Measurements from ENCODE around the gene UPP2. TPM values are rescaled to one million over a fixed set of nuclear protein-coding genes. Genes with fewer than 3 reads are reported as not detected.

The UPP2 gene
- total RNA-seq, 2 donors from 2014 or later = not detected

DNA sequence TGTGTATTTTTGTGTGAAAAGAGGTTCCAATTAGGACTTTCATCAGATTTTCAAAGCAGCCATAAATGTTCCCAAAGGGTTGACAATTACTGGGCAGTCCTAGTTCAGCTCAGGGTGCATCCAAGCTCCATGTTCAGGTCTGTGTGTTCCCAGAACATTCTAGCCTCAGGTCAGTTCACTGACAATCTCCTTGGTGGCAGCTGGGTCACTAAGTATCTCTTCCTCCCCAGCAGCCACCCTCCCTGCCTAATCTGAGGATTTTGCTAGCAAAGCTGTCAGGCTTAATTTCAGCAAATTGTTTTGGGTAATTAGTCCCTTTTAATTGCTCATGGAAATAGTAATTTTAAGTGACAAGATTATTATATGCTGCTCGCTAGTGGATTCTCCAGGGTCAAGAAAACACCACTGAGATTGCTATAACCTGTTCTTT lies 29.8 kb downstream of the UPP2 start:
- intact Hi-C loops (cut with DNase I, micrococcal nuclease) = no loop called here
- ATAC-seq (peak; percentile 30), DNase-seq (no peak)

GRCh38 chr2:158131919-158132566 lies 30.4 kb downstream of the UPP2 start:
- DNase-seq (peak in 1 of 2 donors; percentile 27), ATAC-seq (peak; percentile 59)

GRCh38 chr2:158134055-158134454 lies 32.4 kb downstream of the UPP2 start:
- ATAC-seq = no peak
- no peak for DNase-seq
- intact Hi-C loops (cut with DNase I, micrococcal nuclease) = no loop called here

More at GRCh38 chr2:158131919-158132566, 30.4 kb downstream of the UPP2 start:
- intact Hi-C loops (cut with DNase I, micrococcal nuclease) = no loop called here

DNA sequence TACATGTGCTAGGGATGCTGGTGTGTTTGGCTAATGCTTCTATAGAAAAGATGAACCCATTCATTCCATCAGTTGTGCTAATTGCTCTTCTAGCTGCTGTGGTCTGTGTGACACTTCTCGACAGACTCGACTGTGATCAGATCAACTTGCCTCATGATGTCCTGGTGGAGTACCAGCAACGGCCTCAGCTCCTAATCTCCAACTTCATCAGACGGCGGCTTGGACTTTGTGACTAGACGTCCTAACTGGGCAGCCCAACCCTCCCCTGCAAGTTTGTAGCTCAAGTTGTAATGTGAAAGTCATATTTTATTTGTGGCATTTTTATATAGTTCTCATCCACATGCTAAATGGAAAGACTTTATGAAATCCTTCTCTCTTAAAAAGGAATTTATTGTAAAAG lies 33.0 kb downstream of the UPP2 start:
- ATAC-seq (peak; percentile 70), DNase-seq (peak; percentile 72 to 86)
- intact Hi-C loops (cut with DNase I, micrococcal nuclease) = no loop called here

GRCh38 chr2:158135096-158135495 lies 33.4 kb downstream of the UPP2 start:
- no peak for ATAC-seq
- intact Hi-C loops (cut with DNase I, micrococcal nuclease) = no loop called here
- DNase-seq = no peak

- no peak for DNase-seq
- intact Hi-C loops (cut with DNase I, micrococcal nuclease) = no loop called here
- ATAC-seq = no peak
Observed at GRCh38 chr2:158138255-158138654, 36.6 kb downstream of the UPP2 start.

DNA sequence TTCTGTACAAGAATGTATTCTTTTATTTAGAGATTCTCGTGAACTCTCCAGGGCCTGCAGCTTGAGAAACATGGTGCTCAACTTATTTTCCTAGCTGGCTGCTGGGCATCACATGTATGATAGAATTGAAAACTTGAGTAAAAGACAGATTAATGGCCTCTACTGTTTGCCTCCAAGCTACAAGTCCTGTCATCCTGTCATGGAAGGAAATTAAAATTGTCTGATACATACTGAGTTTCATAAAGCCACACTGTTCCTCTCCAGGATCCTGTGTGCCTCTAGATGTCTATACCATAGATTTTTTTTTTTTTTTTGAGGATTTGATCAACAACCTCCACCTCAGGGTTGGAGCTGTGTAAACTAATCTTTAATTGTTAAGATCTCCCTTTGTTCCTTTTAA lies 38.5 kb downstream of the UPP2 start:
- no peak for ATAC-seq
- intact Hi-C loops (cut with DNase I, micrococcal nuclease) = no loop called here
- DNase-seq = no peak

DNA sequence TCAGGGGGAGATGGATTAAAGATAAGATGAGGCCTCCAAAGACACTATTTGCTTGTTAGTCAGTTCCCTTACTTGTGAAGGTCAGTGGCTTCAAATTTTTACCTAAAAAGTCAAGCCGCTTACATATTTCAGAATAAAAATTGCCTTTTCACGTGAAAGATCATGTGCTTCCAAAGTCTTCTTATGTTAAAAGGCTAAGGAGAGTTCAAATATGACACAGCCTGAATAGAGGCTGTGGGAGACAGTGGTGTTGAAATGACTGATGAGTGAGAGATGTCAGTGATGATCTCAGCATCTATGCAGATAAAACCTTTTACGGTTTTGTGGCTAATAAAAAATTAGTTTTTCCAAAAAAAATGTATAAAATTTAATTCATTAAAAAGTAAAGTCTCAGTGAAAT lies 40.5 kb downstream of the UPP2 start:
- intact Hi-C loops (cut with DNase I, micrococcal nuclease) = no loop called here
- no peak for ATAC-seq
- no peak for DNase-seq

GRCh38 chr2:158142568-158143332 lies 41.1 kb downstream of the UPP2 start:
- no peak for DNase-seq
- intact Hi-C loops (cut with DNase I, micrococcal nuclease) = no loop called here

DNA sequence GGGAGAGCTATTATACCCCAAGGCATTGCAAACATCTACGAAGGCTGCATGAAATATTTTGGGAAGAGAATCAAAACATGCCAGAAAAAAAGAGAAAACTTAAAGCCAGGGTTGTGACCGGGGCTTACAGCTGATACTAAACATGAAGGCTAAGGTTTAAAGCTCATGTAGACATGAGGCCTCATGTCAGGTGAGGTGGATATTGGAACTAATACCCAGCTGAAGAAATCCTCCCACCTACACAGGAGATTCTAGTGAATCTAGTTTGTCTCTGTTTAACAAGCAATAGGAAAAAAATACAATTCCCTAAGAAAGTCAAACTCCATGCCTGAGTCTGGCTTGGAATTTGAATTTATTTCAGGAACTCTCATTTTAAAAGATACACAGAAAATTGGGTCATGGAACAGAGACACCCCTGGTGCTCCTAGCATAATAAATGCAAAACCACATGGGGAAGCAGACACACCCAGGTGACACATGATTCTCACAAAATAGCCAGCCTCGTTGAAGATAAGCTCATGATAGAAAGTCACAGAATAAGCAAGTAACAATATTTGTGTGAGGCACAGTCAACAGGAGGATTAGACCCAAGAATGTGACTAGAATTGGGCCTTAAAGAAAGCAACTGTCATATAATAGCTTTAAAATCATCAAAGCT lies 42.2 kb downstream of the UPP2 start:
- DNase-seq (no peak), ATAC-seq (no peak)
- intact Hi-C loops (cut with DNase I, micrococcal nuclease) = no loop called here

More at GRCh38 chr2:158142568-158143332, 41.1 kb downstream of the UPP2 start:
- ATAC-seq = no peak

DNA sequence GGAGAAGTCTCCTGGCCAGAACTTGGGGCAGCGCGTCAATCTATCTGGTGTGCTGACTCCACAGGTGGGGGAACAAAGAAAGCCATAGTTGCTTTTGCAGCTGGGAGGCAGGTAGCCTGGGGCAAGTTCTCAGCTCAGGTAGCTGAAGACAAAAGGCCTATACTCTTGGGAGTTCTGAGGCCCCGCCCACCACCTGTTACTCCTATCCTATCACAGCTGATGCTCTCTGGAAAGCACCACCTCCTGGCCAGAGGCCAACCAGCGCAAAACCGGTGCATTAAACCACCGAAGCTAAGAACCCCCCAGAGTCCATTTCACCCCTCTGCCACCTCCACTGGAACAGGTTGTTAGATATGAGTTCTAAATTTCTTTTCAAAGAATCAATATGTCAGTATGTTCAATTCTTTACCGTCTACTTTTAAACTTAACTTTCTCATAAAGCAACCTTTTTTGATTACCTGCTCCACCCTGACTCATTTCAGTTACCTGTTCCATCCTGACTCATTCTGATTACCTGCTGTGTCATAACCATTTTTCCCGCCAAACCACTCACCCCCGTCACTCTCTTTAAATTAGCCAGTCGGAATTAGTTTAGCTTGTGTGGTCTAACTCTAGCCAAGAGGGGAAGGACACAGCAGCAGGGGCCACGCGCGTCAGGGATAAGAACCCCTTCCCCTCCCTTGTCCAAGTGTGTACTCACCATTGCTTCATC lies 43.4 kb downstream of the UPP2 start:
- DNase-seq (no peak), ATAC-seq (no peak)
- intact Hi-C loops (cut with DNase I, micrococcal nuclease) = no loop called here

GRCh38 chr2:158153270-158154015 lies 51.8 kb downstream of the UPP2 start:
- intact Hi-C loops (cut with DNase I, micrococcal nuclease) = no loop called here
- ATAC-seq (no peak), DNase-seq (no peak)

DNA sequence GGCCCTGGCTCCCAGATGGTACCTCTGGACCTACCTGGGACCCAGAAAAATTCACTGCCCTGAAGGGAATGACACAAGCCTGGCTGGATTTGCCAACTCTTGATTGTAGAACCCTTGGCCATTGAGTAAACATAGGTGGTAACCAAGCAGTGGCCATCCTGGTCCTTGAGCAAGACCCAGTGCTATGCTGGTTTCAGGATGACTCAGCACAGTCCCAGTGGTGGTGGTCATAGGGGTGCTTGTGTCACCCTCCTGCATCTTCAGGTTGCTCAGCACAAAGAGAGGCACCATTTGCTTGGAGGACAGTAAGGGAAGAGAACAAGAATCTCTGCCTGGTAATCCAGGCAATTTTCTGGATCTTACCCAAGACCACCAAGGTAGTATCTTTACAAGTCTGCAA lies 52.9 kb downstream of the UPP2 start:
- DNase-seq (no peak), ATAC-seq (no peak)
- intact Hi-C loops (cut with DNase I, micrococcal nuclease) = no loop called here

DNA sequence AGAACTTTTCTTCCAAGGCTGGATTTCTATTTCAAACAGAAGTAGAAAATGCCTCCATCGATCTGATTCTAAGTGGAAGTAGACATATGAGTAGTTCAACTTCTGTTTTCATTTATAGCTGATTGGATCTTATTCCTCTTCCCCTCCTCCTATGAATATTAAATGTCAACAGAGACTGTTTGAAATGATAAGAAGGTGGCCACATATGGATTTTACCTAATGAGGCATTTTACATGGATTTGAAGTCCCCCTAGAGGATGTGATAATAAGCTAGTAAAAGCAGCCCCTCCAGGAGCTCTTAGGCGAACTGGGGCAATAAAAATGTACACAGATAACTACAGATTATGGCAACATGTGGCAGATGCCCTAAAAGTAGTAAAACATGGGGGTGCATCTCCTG lies 71.0 kb downstream of the UPP2 start:
- DNase-seq (no peak), ATAC-seq (no peak)
- intact Hi-C loops (cut with DNase I, micrococcal nuclease) = no loop called here

- no peak for DNase-seq
- peak; percentile 37 for ATAC-seq
- intact Hi-C loops (cut with DNase I, micrococcal nuclease) = no loop called here
Observed at GRCh38 chr2:158174495-158174894, 72.8 kb downstream of the UPP2 start.

DNA sequence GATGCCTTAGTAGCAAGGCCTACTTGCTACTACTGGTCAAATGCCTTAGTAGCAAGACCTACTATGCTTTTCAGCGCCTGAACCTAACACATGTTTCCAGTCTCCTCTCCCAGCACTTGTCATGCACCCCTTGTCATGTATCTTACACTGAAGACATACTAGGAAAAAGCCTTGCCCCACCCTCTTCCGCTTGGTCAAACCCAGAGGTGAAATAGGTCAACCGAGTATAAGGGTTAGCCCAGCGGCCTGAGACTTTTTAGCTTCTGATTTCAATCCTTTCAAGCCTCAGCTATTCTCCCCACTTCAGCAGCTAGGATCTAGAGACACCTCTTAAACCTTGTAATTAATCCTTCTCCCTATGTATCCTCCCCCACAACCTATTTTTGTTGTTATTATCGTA lies 73.3 kb downstream of the UPP2 start:
- ATAC-seq = no peak
- no peak for DNase-seq
- intact Hi-C loops (cut with DNase I, micrococcal nuclease) = no loop called here

- ATAC-seq (no peak), DNase-seq (no peak)
- intact Hi-C loops (cut with DNase I, micrococcal nuclease) = no loop called here
Observed at GRCh38 chr2:158178646-158179045, 77.0 kb downstream of the UPP2 start.

DNA sequence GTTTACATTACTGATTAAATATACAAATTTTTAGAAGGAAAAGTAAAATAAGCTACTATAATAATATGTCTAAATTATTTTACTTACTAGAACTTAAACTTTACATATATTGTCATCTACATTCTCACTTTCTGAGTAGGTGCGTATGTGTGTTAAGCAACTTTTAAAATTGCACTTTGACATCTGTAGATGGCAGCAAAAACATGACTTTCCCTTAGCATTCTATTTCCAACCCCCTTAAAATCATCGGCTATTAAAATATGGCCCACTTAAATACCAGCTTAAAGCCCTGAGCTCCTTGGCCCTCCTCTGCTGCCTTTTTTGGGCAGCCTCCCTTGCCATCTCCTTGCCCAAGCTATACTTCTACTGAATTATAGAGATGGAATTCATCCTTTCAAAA lies 78.0 kb downstream of the UPP2 start:
- intact Hi-C loops (cut with DNase I, micrococcal nuclease) = no loop called here
- ATAC-seq (no peak), DNase-seq (no peak)

GRCh38 chr2:158181171-158181570 lies 79.5 kb downstream of the UPP2 start:
- intact Hi-C loops (cut with DNase I, micrococcal nuclease) = no loop called here
- ATAC-seq (no peak), DNase-seq (no peak)

Data from left colon (tissue), 2 donors.